Measurements from ENCODE around the gene NABP2.

Gene NABP2

DNA sequence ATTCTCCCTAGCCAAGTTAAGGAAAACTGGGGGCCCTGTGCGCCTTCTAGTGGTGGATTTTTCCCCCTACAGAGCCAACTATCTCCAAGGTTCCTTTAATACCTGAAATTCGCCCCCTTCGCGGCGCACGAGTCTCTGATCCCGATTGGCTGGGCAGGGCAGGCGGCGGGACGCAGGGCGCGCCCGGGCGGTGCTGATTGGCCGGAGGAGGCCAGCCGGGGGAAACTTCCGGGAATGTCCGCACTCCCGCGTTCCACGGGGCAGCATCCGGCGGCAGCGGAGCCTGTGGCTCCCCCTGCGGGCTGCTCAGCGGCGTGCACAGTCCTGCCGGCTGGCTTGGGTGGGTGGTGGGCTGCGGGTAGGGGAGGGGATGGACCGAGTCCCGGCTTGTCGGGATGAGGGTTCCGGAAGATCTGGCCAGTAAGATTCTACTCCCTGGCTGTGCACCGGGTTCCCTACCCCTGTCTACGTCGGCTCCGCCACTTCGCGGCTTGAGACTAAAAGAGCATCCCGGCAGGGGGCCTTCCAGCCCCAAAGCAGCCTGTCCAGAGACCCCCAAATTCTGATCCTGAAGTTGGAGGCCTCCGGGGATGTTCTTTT is at the start of gene NABP2:
Gene NABP2, plus strand, starts transcription at position 241 of the 600 bp plus-strand sequence. CDS start 515 bp downstream, outside the sequence.
- peak; percentile 82 for DNase-seq (ENCODE audit: low read depth)

DNA sequence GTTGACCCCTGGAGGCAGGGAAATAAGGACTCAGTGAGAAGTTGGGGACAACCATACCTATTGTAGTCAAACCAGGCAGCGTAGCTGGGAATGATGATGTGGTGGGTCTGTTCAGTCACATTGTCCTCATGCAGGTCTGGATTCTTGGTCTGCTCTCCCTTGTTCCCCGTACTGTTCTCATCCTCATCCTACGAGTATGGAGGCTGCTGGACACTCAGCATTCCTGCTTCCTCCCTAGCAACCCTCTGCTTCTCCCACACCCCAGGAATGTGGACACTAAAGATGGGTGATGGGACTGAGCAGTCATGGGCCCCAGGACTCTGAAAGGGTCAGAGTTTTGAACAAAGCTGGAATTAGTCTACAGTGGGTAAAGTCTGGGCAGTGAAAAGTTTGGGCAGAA is 45.8 kb upstream of the NABP2 start:
- no peak for DNase-seq (ENCODE audit: low read depth)

DNA sequence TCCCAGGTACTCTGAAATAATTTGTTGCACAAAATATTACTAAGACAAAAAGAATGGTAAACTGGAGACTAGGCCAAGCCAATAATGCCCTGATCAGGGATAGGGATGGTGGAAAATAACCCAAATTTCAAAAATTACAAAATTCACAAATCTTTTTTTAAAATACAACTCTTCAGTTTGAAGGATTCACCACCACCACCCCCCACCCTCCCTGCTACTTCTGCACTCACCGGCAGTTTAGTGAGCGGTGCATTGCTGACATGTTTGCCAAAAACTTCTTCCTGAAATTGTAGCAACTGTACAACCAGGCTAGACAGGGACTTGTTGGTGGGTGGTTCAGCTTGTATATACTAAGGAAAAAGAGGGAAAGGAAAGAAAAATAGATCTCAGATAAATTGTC is 37.2 kb upstream of the NABP2 start:
- DNase-seq (ENCODE audit: low read depth): no peak

DNA sequence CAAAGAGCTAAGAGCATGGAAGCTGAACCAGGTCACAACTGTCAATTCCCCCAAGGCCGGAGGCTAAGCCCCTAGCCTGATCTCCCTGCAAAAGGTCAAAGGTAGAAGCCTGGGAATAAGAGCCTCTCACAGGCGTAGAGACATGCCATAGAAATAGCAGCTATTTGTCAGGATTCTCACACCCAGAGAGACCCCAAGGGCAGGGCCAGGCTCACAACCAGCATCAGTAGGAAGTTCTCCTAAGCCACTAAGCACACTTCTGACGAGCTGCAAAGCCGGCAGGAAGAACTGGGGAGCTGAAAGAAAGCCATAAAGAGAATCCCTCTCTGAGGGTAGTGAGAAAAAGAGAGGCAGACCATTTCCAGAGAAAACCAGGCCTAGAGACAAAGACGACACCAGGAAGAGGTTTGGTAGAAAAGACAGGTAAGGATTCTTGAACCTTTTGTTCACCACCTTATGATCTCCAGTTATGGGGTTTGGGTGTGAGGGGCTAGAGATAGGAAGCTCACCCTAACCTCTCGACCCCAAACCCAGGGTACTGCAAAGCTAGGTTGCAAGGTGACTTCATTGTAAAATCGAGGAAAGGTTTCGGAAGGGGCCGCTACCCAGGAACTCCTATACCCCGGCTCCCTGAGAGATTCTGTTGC is 35.9 kb upstream of the NABP2 start:
- no peak for DNase-seq (ENCODE audit: low read depth)

DNA sequence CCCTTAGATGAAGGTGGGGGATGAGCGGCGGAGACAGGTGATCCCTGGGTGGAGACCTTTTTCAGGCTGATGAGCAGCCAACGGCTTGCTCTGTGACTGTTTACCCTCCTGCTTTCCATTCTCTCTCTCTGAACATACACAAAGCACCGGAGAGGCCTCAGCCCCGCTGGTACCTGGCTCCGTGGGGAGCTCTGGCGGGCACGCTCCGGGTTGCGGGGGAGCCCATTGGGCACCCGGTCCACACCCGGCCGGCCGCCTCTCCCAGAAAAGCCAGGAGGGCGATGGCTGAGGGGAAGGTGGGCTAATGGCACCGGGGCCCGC is 35.4 kb upstream of the NABP2 start:
- DNase-seq (ENCODE audit: low read depth): no peak

DNA sequence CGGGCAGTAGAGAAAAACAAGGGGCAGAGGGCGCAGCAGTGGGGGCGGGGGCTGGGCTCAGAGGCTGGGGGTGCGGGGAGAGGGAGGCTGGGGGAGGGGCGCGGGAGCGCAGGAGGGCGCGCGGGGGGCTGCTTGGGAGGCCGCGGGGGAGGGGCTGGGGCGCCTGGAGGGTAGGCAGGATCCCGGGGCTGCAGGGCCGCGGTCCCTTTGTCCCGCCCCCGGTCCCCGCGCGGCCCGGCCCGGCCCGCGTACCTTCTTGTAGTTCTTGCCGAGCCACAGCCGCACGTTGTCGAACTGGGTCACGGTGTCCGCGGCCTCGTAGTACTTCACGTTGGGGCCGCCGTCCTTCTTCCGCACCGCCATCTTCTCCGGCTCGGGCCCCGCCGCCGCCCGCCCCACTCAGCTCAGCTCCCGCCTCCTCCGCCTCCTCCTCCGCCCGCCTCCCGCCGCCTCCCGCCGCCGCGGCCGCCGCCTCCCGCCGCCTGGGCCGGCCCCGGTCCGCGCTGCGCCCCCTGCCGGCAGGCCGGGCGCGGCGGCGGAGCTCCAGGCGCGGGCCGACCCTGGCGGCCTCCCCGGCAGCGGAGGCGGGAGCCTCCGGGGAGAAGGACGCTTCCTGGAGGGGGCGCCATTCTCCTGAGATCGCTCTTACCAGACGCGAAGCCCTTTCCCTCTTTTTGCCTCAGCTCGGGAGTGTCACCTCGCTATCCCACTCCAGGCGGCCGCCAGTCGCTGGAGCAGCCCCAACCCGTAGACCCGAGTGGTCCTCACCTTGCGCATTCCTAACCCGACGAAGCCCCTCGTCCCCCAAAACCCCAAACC is 34.8 kb upstream of the NABP2 start, which contains the start of gene SMARCC2:
Gene SMARCC2, minus strand, starts transcription at position 385 of the 819 bp plus-strand sequence. Its CDS starts 22 bp downstream, at position 363.
- peak; percentile 23 for DNase-seq (ENCODE audit: low read depth)

DNA sequence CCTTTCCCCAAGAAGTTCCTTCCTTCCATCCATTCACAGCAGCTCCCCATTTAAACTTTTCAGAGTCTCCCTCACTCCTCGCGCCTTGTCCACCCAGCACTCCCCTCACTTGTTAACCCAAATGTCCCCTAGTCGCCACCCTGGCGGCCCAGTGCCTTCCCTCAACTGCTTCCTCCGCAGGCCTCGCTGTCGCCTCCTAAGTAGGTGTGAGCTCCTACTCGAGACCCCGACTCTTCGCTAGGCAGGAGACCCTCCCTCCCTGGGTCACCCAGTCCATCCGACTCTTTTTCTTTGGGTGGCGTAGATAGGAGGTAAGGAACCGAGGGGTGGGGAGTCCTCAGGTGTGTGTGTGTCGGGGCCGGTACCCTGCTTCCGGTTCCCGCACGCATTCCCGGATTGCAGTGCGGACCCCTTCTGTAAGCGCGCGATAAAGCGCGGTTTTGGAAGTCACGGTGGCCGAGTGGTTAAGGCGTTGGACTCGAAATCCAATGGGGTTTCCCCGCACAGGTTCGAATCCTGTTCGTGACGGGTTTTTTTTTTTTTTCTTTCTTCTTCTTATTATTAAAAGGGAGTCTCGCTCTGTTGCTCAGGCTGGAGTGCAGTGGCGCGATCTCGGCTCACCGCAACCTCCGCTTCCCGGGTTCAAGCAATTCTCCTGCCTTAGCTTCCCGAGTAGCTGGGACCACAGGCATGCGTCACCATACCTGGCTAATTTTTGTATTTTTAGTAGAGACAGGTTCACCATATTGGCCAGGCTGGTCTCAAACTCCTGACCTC is 34.0 kb upstream of the NABP2 start:
- DNase-seq (ENCODE audit: low read depth): peak; percentile 56

DNA sequence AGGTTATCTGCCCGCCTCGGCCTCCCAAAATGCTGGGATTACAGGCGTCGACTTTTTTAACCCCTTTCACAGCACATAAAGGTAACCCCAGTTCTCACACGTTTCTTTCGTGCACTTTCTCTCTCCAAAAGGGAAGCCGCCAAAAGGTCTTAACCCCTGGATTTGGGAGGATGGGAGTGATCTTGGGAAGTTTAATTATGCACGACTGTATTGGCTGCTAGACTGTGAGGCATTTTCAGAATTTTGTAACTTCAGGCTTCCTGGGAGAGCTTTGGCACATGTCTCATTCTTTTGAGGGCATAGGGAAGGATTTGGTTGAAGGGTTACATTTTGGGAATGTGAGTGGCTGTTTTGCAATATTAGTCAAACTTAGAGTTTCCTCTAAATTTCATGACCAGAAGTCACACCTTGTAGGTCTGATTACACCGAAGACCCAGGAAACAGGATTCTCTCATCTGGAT is 33.4 kb upstream of the NABP2 start:
- no peak for DNase-seq (ENCODE audit: low read depth)

DNA sequence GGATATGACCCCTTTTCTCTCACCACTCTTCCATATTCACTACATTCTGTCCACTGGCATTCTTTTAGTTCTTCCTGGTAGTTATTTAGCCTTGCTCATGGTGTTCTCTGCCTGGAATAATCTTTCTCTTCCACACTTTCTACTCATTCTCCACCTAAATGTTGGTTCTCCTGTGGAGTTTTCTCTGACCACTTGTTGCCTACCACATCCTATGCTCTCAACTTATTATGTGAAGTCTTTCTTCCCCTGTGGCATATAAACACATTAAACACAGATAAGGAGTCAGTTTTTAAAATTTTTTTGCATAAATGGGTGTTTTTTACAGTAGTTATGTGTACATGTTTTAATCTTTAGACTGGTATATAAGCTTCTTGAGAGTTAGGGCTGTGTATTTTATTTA is 31.6 kb upstream of the NABP2 start:
- DNase-seq (ENCODE audit: low read depth): no peak

DNA sequence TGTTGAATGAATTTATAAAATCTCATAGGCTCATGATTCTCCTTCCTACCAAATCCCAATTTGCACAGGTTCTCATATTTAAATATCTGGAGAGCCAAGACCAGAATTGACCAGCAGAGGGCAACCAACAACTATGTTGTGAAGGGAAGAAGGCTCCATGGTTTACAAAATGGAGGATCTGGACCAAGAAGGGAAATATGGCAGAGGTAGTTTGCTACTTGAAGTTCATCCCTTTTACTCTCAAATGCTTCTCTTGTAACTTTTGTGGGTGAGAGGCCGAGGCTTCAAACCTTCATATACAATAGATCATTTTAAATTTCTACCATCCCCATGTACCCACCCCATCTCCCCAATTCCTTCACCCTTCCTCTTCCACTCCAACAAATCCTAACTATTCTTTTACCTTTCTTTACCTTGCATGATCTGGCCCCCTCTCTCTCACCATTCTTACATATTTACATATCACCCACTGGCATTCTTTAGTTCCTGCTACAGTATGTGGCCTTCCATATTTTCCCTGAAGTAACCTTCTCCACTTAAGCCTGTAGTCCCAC is 31.0 kb upstream of the NABP2 start:
- DNase-seq (ENCODE audit: low read depth): peak; percentile 58

DNA sequence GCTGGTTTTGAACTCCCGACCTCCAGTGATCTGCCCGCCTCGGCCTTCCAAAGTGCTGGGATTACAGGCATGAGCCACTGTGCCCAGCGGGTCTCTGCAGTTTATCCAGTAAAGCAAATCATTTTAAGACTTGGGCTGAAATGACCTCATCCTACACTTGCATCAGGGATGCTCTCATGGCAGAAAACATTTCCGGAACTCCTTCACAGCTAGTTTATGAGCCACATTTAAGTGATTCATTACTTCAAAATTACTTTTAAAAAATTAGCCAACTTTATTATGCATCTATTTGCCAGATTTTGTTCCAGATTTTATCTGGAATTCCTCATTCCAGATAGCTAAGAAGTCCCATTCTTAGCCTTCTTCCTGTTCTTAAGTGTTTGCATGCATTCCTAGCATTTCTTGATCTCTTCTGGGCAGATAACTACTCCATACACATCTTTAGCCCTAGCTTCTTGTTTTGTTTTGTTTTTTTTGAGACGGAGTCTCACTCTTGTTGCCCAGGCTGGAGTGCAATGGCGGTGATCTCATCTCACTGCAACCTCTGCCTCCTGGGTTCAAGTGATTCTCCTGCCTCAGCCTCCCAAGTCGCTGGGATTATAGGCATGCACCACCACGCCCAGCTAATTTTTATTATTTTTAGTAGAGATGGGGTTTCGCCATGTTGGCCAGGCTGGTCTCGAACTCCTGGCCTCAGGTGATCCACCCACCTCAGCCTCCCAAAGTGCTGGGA is 27.2 kb upstream of the NABP2 start:
- peak; percentile 88 for DNase-seq (ENCODE audit: low read depth)

DNA sequence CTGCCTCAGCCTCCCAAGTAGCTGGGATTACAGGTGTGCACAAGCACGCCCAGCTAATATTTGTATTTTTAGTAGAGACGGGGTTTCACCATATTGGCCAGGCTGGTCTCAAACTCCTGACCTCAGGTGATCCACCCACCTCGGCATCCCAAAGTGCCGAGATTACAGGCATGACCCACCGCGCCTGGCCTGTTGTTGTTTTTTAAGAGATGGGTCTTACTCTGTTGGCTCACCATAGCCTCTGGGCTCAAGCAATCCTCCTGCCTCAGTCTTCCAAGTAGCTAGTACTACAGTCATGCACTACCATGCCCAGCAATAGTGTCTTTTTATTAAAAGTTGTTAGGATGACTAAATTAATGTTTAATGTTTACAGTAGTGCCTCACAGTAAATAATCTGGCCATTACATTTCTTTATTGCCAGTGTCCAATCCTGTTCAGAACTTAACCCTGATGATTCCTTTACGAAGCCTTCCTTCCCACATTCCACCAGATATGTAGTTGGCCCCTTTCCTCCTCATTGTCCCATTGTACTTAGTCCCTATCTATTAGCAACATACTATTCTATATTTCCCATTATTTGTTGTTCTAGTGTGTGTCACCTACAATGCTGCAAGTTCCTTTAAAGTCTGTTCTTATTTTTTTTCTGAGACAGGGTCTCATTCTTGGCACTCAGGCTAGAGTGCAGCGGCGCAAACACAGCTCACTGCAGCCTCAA is 26.1 kb upstream of the NABP2 start:
- no peak for DNase-seq (ENCODE audit: low read depth)

DNA sequence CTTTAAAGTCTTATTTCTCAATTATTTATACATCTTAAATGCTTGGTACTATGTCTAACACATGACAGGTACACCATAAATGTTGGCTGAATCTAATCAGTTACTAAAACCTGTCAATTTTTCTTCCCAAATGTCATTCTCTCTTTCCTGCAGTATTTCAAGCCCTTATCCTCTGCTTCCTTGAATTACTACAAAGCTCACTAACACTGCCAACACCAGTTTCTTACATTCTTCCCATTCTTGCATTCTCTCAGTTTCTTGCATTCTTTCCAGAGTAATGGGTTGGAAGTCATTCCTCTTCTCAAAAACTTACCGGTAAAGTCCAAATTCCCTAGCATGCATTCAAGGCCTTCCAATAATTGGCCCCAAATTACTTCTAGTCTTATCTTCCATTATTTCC is 25.3 kb upstream of the NABP2 start:
- no peak for DNase-seq (ENCODE audit: low read depth)

DNA sequence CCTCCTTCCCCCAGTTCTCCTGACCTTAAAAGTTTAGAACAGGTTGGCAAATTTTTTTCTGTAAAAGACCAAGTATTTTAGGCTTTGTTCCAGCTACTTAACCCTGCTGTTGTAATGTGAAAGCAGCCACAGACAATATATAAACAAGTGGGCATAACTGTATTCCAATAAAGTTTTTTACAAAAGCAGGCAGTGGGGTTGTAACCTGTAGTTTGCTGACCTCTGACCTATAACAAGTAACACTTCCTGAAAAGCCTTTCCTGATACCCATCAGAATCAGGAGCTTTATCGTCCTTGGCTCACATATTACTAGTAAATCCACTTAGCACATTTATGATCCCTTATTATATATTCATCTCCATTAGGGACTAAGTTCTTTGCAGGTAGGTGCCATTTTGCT is 21.8 kb upstream of the NABP2 start:
- DNase-seq (ENCODE audit: low read depth): no peak

DNA sequence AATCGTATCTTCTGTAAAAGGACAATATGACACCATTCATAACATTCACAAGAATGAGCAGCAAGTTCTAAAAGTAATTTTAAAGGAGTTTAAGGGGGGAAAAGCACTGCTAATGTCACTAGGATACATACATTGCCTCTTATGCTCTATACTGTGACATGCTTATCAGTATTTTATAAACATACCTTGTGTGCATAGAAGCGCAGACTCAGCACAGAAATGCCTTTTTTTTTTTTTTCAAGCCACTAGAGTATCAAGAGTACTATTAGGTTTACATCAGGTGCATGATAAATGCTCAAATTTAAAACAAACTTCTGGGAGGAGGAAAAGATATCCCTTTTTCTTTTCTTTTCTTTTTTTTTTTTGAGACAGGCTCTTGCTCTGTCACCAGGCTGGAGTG is 21.3 kb upstream of the NABP2 start:
- DNase-seq (ENCODE audit: low read depth): no peak

DNA sequence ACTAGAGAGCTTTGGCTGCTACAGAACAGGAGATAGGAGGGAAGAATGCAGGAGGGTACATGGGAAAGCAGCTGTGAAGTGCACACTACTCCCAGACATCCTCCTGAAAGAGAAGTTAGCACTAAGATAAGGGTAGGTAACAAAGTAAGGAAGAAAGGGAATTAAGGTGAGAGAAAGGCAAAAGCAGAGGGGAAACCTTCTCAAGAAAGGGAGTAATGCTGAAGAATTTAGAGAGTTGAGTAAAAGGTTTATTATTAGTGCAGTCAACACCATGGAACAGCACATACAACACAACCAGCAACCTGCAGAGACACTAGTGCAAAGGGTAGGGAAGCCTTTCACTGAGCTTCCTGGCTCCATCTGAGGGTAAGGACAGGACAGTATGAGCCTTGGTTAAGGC is 19.9 kb upstream of the NABP2 start:
- no peak for DNase-seq (ENCODE audit: low read depth)

DNA sequence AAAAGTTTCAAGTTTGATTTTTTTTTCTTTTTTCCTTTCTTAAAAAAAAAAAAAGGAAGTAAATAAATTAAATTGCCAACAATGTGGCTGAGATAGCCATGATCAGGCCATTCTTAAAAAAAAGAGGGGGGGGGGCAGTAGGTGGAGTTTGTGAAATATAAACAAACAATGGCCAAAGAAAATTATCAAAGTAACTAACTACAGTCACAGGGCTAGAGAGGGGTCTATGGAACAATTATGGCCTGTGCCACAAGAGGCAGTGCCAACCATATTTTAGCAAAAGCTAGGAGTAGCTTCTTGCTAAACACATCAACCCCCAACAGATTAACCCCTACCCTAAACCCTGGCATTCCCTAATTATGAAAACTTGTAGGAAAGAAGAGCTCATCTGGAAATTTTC is 18.7 kb upstream of the NABP2 start:
- no peak for DNase-seq (ENCODE audit: low read depth)

DNA sequence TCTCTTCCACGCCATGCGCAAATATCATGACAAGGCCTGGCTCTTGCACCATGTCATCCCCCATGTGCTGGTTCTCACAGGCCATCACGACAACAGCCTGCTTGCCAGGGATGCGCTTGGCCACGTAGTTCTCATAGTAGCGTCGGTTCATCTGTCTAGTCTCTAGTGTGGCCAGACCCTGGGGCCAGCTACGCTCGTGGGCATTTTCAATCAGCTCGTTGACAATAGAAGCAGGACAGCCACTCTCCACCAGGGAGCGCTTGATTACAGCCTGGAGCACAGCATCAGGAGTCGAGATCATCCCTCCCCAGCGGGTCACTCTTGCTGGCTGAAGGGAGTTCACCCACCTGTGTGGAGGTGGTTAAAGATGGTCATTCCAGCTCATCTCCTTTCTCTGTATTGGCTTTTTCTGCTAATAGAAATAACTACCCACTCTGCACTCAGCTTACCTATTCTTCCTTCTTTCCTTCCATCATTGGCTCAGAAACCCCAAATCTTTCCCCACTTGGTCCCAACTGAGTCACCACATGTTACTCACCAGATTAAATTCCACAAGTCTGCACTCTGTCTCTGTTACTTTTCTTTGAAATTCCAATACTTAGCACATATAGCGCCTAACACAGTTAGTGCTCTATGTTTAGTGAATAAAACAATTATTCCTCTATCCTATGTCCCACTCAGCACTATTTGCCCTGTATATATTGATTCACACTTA is 17.5 kb upstream of the NABP2 start:
- DNase-seq (ENCODE audit: low read depth): no peak

DNA sequence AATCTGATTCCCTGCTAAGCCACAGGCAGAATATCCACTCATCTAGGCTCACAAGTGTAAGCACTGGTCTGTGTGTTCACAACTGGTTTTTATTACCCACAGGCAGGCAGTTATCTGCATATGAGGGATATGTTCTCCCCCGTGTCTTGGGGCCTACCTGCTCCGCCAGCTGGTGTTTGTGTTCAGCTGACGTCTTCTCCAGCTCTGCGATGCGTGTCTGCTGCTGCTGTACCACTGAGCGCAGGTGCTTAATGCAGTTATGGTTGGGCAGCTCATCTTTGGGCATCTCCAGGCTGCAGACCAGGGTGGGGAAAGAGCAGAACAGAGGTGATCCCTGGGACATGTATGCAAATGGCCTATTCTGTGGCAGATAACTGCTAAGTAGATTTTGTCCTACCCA is 16.1 kb upstream of the NABP2 start:
- DNase-seq (ENCODE audit: low read depth): no peak

DNA sequence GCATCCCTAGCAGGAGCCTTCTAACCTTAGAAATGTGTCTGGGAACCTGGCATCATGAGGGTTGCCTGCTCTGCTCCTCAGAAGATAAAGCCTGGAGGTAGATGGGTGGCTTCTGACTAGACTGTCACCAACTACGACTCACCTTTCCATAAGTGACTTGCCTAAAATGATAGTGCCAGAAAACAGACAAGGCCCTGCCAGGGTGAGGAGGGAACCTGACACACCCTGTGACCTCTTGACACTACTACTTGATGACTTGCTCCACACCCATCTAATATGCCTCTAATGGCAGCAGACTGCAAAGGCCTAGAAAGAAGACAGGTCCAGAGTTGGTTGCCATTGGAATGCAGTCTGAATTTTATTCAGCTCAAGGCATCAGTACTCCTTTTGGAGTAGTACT is 11.8 kb upstream of the NABP2 start:
- DNase-seq (ENCODE audit: low read depth): no peak
